ENCODE results near the gene CACNA1H.
"Not testable (repeated sequence)": the region's sequence is repeated elsewhere in the genome, so short reads cannot be mapped to it uniquely, and the experiment has no call there.

DNA sequence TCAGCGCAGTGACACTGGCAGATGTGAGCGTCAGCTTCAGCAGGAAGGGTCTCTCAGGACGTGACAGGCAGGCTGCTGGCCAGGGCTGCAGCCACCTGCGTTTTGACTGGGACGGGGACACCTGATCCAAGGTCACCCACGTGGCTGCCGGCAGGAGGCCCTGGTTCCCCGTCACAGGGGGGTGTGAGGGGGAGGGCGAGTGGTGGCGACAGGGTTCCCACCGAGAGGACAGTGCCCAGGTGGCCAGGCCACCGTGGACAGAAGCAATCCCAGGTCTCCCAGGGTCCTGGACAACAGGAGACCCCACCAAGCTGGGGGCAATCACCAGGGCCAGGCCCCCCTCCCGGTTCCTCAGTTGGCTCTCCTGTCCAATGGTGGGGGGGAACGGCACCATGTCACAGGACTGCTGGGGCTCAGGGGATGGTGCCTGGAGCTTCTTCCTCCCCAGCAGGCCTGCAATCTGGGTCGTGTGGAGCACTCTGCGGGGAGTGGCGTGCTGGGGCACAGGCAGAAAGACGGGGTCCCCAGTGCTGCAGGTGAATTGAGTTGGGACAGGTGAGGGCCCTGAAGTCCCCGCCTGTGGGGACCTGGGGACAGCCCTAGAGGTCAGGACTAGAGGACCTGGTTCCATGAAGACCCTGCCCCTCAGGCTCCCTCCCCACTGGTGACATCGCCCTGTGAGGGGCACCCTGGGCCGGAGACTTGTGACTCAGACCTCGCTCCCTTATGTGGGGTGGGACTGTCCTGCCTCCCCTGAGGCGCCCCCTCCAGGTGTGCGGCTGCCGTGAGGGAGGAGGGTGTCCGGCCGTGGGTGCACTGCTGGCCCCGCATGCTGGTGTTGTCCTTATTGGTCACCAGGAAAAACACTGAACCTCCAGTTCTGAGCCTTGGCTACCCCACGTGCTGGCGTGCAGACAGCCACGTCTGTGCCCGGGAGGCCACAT is 91.3 kb downstream of the CACNA1H start:
- TF ChIP-seq, protein P1, sequence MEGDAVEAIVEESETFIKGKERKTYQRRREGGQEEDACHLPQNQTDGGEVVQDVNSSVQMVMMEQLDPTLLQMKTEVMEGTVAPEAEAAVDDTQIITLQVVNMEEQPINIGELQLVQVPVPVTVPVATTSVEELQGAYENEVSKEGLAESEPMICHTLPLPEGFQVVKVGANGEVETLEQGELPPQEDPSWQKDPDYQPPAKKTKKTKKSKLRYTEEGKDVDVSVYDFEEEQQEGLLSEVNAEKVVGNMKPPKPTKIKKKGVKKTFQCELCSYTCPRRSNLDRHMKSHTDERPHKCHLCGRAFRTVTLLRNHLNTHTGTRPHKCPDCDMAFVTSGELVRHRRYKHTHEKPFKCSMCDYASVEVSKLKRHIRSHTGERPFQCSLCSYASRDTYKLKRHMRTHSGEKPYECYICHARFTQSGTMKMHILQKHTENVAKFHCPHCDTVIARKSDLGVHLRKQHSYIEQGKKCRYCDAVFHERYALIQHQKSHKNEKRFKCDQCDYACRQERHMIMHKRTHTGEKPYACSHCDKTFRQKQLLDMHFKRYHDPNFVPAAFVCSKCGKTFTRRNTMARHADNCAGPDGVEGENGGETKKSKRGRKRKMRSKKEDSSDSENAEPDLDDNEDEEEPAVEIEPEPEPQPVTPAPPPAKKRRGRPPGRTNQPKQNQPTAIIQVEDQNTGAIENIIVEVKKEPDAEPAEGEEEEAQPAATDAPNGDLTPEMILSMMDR (IDR thresholded peaks at IDR 0.05; ENCODE audit: low read depth, low read length) = not testable (repeated sequence)
- TF ChIP-seq EZH2phosphoT487 (IDR thresholded peaks at IDR 0.05; ENCODE audit: low read depth) = not testable (repeated sequence)

Data from OCI-LY3 (cell line).